ENCODE data around the gene PGK1. TPM values are rescaled to one million over a fixed set of nuclear protein-coding genes. Genes with fewer than 3 reads are reported as not detected.

Gene PGK1
- total and polyA plus RNA-seq, 9 of the 15 experiments (the other 6 are each of a cell fraction or from before 2014, with no cell fraction given), result 199 to 1,378 (median 378) TPM

DNA sequence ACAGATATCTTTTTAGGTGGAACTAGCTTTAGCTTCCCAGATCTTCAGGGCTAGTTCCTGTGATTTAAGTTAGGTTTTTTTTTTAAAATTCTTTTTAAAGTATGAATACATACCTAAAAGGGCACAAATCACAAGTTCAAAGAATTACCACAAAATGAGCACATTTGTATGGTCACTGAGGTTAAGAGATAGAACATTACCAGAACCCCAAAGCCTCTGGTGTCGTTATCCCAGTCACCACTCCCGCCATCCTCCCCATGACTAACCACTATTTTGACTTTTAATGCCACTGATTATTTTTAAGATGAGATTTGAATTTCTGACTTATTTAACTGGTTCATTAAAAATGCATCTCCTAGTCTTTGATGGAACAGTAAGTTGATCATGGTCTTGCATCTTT is 5.4 kb downstream of the PGK1 start (continued):
- TF ChIP-seq, protein P1, sequence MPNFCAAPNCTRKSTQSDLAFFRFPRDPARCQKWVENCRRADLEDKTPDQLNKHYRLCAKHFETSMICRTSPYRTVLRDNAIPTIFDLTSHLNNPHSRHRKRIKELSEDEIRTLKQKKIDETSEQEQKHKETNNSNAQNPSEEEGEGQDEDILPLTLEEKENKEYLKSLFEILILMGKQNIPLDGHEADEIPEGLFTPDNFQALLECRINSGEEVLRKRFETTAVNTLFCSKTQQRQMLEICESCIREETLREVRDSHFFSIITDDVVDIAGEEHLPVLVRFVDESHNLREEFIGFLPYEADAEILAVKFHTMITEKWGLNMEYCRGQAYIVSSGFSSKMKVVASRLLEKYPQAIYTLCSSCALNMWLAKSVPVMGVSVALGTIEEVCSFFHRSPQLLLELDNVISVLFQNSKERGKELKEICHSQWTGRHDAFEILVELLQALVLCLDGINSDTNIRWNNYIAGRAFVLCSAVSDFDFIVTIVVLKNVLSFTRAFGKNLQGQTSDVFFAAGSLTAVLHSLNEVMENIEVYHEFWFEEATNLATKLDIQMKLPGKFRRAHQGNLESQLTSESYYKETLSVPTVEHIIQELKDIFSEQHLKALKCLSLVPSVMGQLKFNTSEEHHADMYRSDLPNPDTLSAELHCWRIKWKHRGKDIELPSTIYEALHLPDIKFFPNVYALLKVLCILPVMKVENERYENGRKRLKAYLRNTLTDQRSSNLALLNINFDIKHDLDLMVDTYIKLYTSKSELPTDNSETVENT (CRISPR knock-in tag; IDR thresholded peaks at IDR 0.05), result no peak

DNA sequence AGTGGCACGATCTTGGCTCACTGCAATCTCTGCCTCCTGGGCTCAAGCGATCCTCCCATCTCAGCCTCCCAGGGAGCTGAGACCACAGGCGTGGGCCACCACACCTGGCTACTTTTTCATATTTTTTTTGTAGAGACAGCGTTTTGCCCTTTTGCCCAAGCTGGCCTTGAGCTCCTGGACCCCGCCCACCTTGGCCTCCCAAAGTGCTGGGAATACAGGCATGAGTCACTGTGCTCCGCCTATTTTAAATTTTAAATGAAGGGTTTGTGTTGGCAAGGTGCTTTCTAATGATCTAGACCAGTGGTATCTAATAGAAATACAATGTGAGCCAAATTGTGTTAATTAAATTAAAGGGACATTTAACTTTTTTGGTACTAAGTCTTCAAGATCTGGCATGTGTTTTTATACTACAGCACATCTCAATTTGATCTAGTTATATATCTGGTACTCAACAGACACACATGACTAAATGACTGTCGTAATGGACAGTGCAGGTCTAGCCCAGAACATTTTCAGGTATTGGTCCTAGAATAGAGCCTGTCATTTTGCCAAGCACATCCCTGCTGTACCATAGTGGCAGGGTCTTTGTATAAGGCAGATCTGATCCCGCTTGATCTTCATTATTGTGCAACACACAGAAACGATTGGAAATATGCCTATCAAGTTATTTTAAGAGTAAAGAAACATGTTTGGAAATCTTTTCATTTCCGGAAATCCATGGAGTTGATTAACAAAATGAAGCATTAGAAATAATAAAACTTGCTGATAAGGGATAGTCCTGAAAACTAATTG is 7.3 kb downstream of the PGK1 start:
- peaks cover 0 to 9% of the 10 kb centered on the region in 2 experiments; a peak in 3 of 5 replicates for H3K4me1 ChIP-seq (replicated peaks in 1 of 2; ENCODE audit: control insufficient read depth in 2 of 2, insufficient read depth in 2 of 2, low read length in 2 of 2)
- CTCF ChIA-PET (ENCODE audit: low intra/inter-chr PET ratio), result no interaction called here
- FAIRE-seq (no peak), ATAC-seq (no peak), DNase-seq (ENCODE audit: extremely low read depth in 1 of 4, low spot score in 3 of 4) (no peak)
- no peak overlapping the region for H3K9ac ChIP-seq (ENCODE audit: insufficient read depth in 1 of 2, low read depth in 2 of 2, low read length in 2 of 2)
- POLR2A ChIA-PET, result no interaction called here
- intact Hi-C loops (cut with micrococcal nuclease) (no loop called here), in situ Hi-C loops (cut with MboI) (no loop called here)
- peaks cover 6% of the 10 kb centered on the region for H3K9me1 ChIP-seq (ENCODE audit: control insufficient read depth, insufficient read depth, low read length)
- whole genome bisulfite sequencing (ENCODE audit: insufficient coverage, low coverage, missing lambda C conversion rate), result 92% methylated on average over 8 of the region's 10 CpGs
- H3K4me3 ChIP-seq, result no peak overlapping the region
- no peaks in the 10 kb centered on the region for H3K9me3 ChIP-seq (replicated peaks; ENCODE audit: control insufficient read depth, insufficient read depth, low read depth, low read length)
- TF ChIP-seq, protein P2, sequence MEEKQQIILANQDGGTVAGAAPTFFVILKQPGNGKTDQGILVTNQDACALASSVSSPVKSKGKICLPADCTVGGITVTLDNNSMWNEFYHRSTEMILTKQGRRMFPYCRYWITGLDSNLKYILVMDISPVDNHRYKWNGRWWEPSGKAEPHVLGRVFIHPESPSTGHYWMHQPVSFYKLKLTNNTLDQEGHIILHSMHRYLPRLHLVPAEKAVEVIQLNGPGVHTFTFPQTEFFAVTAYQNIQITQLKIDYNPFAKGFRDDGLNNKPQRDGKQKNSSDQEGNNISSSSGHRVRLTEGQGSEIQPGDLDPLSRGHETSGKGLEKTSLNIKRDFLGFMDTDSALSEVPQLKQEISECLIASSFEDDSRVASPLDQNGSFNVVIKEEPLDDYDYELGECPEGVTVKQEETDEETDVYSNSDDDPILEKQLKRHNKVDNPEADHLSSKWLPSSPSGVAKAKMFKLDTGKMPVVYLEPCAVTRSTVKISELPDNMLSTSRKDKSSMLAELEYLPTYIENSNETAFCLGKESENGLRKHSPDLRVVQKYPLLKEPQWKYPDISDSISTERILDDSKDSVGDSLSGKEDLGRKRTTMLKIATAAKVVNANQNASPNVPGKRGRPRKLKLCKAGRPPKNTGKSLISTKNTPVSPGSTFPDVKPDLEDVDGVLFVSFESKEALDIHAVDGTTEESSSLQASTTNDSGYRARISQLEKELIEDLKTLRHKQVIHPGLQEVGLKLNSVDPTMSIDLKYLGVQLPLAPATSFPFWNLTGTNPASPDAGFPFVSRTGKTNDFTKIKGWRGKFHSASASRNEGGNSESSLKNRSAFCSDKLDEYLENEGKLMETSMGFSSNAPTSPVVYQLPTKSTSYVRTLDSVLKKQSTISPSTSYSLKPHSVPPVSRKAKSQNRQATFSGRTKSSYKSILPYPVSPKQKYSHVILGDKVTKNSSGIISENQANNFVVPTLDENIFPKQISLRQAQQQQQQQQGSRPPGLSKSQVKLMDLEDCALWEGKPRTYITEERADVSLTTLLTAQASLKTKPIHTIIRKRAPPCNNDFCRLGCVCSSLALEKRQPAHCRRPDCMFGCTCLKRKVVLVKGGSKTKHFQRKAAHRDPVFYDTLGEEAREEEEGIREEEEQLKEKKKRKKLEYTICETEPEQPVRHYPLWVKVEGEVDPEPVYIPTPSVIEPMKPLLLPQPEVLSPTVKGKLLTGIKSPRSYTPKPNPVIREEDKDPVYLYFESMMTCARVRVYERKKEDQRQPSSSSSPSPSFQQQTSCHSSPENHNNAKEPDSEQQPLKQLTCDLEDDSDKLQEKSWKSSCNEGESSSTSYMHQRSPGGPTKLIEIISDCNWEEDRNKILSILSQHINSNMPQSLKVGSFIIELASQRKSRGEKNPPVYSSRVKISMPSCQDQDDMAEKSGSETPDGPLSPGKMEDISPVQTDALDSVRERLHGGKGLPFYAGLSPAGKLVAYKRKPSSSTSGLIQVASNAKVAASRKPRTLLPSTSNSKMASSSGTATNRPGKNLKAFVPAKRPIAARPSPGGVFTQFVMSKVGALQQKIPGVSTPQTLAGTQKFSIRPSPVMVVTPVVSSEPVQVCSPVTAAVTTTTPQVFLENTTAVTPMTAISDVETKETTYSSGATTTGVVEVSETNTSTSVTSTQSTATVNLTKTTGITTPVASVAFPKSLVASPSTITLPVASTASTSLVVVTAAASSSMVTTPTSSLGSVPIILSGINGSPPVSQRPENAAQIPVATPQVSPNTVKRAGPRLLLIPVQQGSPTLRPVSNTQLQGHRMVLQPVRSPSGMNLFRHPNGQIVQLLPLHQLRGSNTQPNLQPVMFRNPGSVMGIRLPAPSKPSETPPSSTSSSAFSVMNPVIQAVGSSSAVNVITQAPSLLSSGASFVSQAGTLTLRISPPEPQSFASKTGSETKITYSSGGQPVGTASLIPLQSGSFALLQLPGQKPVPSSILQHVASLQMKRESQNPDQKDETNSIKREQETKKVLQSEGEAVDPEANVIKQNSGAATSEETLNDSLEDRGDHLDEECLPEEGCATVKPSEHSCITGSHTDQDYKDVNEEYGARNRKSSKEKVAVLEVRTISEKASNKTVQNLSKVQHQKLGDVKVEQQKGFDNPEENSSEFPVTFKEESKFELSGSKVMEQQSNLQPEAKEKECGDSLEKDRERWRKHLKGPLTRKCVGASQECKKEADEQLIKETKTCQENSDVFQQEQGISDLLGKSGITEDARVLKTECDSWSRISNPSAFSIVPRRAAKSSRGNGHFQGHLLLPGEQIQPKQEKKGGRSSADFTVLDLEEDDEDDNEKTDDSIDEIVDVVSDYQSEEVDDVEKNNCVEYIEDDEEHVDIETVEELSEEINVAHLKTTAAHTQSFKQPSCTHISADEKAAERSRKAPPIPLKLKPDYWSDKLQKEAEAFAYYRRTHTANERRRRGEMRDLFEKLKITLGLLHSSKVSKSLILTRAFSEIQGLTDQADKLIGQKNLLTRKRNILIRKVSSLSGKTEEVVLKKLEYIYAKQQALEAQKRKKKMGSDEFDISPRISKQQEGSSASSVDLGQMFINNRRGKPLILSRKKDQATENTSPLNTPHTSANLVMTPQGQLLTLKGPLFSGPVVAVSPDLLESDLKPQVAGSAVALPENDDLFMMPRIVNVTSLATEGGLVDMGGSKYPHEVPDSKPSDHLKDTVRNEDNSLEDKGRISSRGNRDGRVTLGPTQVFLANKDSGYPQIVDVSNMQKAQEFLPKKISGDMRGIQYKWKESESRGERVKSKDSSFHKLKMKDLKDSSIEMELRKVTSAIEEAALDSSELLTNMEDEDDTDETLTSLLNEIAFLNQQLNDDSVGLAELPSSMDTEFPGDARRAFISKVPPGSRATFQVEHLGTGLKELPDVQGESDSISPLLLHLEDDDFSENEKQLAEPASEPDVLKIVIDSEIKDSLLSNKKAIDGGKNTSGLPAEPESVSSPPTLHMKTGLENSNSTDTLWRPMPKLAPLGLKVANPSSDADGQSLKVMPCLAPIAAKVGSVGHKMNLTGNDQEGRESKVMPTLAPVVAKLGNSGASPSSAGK (IDR thresholded peaks at IDR 0.05), result no peak
- TF ChIP-seq NCOA4 (IDR thresholded peaks at IDR 0.05; ENCODE audit: partially characterized antibody) (no peak), CEBPB (tag; IDR thresholded peaks at IDR 0.05) (0 out of 2 replicates have a peak, but pooled peaks have one; percentile 16)
- H3K27ac ChIP-seq (ENCODE audit: extremely low read depth, low read depth, low read length), result no peak overlapping the region
- 0 out of 2 replicates have a peak overlapping the region, but pooled peaks have one; percentile 1 for H3K4me2 ChIP-seq (ENCODE audit: insufficient read depth, low read length)
- H3K36me3 ChIP-seq (ENCODE audit: control insufficient read depth, insufficient read depth, low read length), result peaks cover 97% of the 10 kb centered on the region
- H3K79me2 ChIP-seq (ENCODE audit: control insufficient read depth, insufficient read depth, low read length), result peaks cover 98% of the 10 kb centered on the region
- H4K20me1 ChIP-seq (replicated peaks; ENCODE audit: control insufficient read depth, insufficient read depth, low read length), result peaks cover 52% of the 10 kb centered on the region
- no peak overlapping the region for H2AFZ ChIP-seq (ENCODE audit: low read depth, low read length)
- no TSS peak for BruUV-seq (replicated peaks)
- H3K27me3 ChIP-seq (ENCODE audit: control insufficient read depth in 2 of 2, insufficient read depth in 2 of 2, low read length in 2 of 2), result no peaks in the 10 kb centered on the region

Measured in K562 (cell line).